ENCODE results near the gene B4GALT6.

- TF ChIP-seq CTCF (IDR thresholded peaks at IDR 0.05) (no peak), POLR2A (IDR thresholded peaks at IDR 0.05) (no peak)
Observed at GRCh38 chr18:31723990-31724711, 39.8 kb upstream of the B4GALT6 start.
